Stimulated activated CD4-positive, alpha-beta T cell treated with anti-CD3 and anti-CD28 coated beads, Interleukin-4, amount 100 ng/mL, for 24 hours (primary cell): ENCODE data around the gene TMEM115.

Experiments used
- DNase-seq: peaks from one replicate; pipeline ENCODE4 v3.0.0-alpha.2; 2020

The TMEM115 gene, protein sequence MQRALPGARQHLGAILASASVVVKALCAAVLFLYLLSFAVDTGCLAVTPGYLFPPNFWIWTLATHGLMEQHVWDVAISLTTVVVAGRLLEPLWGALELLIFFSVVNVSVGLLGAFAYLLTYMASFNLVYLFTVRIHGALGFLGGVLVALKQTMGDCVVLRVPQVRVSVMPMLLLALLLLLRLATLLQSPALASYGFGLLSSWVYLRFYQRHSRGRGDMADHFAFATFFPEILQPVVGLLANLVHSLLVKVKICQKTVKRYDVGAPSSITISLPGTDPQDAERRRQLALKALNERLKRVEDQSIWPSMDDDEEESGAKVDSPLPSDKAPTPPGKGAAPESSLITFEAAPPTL

DNA sequence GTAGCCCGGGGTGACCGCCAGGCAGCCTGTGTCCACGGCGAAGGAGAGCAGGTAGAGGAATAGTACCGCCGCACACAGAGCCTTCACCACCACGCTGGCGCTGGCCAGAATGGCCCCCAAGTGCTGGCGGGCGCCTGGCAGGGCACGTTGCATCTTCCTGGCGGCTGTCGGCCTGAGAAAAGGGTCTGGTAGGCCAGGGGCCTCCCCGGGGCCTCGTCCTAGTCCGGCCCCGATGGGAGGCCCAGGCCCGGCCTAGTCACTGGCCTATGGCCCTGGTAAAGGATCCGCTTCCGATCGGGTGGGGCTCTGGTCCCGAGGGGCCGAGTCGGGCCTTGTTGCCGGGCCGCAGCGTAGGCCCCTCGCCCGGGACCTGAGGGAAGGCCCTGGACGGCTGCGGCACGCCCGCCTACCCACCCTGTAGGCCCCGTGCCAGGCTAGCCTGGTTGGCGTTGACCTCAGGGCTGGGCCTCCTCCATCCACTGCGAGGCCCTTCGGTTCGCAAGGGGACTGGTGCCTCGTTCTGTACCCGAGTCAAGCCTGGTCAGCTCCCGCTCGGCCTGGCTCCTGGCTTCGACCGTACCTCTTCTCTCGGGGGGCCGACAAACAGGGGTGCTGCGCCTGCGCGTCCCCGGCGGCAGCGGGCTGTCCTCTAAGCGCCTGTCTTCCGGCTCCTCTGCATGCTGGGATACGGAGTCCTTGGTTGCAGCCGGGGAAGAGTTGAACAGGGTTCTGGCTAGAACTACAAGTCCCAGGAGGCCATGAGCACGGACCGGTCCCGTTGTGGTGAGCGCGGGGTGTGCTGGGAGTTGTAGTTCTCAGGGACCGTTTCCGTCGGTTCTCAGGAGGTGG lies at the start of gene TMEM115:
TSS of gene TMEM115 (minus strand) at position 611 of the 849 bp plus-strand sequence. CDS start at position 153, 458 bp downstream.
- DNase-seq: peak; percentile 97

DNA sequence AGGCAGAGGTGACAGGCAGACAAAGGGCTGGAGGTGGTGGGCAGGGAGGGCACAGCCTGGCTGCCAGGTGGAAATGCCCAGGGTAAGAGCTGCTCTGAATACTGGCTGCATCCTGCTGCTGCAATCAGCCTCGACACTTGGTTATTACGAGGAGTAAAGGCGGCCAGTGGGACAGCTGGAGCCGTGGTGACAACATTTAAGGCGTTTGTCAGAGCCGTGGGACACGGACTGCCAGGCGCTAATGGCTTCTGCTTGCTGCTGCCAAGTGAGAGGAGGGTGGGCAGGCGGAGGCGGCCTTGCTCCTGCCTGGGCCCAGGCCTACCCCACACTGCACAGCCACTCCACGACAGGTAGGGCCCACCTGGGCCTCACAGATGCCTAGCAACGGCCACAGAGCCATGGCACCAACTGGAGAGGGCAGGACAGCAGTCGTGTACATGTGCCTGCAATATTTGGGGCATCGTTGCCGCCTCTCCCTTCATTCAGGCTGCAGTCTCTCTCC lies 49.2 kb upstream of the TMEM115 start:
- no peak for DNase-seq

DNA sequence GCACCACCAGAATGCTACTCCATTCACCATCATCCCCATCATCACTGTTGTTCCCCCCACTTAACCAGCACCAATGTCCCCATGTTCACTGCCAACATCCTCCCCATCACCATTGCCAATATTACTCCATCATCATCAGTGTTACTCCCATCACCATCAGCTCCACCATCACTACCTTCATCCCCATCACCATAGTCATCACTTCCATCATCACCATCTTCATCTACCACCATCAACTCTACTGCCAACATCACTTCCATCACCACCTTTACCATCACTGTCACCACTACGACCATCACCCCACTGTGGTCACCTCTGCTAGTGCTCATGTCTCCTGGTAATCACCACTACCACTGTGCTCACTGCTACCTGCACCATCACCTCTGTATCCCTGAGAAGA lies 47.2 kb upstream of the TMEM115 start:
- DNase-seq: no peak

DNA sequence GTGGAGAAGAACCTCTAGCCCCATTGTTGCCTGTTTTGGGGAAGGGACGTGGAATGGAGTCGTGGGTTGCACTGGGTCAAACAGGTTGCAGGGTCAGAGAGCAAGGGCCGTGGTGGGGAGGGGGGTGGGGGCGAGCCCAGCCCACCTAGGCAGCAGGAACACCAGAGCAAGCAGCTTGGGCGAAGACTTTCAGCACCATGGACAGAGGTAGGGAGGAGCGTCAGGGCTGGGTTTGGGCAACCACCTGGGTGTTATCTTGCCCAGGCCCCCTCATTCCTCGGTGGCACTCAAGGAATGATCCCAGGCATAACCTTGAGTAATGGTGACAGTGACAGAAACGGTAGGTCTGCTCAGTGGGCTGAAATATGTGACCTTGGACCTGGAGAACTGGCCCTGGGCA lies 45.9 kb upstream of the TMEM115 start:
- no peak for DNase-seq

DNA sequence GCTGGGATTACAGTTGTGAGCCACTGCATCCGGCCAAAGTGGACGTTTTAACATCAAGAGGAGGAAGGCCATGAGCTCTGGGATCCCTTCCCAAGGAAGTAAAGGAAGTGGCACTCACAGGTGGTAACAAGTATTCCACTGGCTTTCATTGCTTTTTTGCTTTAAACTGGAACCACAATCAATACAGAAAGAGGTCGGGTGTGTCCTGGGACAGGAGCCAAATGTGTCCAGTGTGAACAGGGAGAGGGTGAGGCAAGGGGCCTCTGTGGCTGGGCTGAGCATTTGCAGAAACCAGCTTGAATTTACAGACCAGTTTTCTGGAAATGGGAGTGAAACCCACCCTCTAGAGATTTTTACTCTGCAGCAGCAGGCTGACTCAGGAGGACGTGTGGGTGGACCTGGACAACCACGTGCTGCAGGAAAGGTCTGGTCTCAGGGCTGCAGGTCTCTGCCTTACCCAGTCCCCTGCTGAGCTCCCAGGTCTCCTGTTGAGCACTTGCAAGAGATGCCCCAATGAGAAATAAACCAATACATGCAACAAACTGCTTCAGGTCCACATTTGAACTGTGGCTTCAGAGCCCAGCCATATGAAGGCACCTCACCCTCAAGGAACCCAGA lies 42.8 kb upstream of the TMEM115 start:
- no peak for DNase-seq

DNA sequence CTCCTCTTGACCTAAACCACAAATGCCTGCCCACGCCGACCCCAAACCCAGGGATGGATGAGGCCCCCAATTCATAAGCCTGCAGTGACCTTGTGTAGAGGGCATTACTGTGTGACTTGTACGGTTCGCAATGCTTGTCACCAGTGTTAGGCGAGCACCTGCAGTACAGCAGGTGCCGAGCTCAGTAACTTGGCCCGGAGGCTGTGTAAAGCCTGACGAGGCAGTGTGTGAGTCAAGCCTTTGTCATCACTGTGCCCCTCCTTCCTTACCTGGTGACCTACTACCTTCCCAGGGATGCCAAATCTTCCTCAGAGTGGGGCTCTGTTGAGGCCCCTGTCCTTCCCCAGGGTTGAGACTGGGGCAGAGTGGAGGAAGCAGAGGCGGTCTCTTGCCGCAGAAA lies 37.2 kb upstream of the TMEM115 start:
- DNase-seq: no peak

DNA sequence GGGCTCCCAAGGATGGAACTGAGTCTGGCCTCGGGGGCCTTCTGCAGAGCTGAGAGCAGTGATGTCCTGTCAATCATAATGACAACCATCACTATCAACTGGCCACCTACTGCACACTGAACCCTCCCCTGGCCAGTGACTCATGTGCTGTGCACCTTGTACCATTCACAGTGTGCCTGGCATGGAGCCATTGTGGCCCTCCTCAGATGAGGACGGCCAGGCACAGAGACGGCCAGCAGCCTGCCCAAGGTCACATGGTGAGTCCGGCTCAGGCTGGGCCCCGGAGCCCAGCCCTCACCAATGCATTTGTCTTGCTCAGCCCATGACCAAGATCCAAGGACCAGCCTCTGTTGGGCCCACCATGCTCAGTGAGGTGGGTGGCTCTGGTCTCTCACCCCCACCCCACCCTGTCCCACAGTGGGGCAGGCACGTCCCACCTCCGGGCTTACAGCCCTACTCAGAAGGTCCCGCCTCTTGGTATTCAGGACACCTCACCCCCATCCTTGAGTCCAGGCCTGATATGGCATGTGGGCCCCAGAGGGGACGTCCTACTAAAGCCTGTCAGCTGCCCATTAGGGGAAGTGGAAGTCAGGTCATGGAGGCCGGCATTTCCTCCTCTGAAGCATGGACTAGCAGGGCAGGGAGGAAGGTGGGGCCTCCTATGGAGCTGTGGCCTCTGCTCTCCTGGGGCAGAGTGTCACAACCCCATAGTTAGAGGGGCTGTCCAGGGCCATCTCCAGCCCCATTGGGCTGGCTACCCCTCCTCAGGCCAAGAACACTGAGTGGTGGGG lies 35.9 kb upstream of the TMEM115 start:
- no peak for DNase-seq

DNA sequence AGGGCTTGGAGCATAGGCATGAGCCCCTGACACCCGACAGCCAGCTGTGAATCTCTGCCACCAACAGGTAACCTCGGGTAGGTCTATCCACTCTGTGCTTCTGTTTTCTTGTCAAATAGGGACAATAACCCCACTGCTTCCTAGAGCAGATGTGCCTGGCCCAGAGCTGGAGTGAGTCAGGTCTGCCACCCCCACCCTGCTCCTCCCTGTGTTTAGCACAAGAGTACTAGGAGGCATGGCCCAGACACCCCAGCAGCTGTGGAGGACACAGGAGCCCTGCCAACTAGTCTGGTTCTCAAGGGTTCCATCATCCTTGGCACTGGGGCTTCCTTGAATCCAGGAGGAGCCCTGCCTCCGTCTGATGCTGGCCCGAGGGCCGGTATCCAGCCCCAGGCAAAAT lies 33.7 kb upstream of the TMEM115 start:
- no peak for DNase-seq

DNA sequence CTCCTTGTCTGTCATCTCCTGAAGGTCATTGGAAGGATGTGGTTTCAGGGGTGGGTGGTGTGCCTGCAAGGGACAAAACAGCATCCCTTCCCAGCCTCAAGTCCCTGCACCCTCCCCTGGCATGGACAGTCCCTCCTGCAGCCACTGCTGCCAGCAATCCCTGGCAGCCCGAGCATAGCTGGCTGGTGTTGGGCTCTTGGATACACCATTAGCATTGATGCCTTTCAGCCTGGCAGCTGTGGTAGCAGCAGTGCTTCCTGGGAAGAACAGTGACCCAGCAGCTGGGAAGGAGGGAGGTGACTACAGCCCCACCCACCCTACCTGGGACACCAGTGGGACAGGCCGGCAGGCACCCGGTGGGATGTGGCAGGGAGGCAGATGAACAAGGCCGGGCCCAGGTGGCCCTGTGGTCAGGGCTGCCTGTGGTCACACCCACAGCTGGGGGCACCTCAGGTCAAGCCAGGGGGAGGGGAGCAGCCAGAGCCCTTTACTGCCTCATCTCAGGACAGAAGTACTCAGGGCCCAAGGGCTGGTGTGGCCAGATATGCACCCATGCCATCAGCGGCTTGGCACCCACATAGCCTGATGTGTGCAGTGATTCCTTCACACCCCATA lies 32.9 kb upstream of the TMEM115 start:
- no peak for DNase-seq

DNA sequence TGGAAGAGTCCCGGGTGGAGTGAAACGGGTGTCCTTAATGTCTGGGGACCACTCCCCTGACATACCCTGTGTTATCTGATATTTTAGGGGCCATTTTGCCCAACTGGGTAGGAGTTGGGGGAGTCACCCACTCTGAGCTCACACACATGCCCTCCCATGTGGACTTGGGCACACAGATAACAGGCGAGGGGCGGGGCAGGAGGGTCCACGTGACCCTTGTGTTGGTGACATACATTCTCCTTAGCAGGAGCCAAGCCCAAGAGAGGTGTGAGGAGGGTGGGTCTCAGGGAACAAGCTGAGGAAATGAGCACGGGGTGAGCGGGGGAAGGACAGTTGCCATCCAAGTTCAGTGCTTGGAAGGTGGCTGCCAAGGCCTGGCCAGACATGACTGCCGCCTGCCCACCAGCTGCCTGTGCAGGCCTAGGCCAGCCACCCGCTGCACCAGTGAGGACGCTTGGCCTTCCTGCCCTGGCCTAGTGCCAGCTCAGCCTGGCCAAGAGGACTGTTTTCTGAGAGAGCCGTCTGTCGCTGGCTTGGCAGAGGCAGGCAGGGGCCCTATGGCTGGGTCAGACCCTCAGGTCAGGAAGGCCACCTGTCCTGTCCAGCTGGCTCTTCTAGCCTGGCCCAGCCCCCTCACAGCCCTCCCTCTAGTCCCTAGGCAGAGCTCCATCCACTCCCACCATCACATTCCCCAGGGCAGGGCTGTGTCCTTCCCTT lies 31.3 kb upstream of the TMEM115 start:
- DNase-seq: no peak

DNA sequence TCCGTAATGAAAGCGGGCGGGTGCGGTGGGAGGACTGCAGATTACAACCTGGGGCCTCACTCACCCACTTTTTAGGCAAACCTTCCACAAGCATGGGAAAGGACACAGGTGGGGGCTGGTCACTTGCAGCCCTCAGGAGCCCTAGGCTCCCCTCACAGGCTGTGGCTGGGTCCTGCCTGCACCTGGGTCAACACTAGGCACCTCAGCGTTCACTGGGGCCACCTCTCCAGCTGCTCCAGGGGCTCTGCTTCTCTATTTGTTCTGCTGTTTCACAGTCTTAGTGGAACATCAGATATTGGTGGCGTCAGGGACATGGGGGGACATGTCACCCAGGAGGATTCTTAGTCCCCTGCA lies 30.1 kb upstream of the TMEM115 start:
- DNase-seq: no peak

DNA sequence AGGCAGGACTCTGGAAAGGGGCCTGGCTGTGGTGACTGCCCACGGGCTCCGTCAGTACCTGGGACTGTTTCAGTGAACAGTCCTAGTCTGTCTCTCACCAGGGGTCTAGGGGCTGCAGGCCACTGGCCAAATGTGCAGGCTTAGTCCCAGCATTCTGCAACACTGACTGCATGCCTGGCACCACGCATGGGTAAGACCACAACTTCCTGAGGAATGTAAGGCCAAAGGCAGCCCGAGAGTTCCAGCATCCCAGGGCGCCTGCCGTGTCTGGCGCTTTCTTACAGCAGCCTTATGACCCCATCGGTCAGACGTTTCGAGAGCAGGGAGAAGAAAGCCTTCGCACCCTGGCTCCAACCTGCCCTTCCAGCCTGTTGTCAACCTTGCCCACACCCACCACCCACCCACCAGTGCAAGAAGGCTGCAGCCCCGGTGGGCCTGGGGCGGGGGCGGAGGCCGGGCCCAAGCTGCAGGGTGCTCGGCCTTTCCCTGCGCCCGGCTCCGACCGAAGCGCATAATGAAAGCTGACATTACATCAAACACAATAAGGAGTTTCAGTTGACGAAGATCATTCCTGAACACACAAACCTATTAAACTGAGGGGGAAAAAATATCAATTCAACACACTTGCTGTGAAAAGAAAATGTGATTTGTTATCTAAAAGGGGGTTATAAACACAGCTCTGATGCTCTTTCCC lies 29.5 kb upstream of the TMEM115 start:
- DNase-seq: no peak

DNA sequence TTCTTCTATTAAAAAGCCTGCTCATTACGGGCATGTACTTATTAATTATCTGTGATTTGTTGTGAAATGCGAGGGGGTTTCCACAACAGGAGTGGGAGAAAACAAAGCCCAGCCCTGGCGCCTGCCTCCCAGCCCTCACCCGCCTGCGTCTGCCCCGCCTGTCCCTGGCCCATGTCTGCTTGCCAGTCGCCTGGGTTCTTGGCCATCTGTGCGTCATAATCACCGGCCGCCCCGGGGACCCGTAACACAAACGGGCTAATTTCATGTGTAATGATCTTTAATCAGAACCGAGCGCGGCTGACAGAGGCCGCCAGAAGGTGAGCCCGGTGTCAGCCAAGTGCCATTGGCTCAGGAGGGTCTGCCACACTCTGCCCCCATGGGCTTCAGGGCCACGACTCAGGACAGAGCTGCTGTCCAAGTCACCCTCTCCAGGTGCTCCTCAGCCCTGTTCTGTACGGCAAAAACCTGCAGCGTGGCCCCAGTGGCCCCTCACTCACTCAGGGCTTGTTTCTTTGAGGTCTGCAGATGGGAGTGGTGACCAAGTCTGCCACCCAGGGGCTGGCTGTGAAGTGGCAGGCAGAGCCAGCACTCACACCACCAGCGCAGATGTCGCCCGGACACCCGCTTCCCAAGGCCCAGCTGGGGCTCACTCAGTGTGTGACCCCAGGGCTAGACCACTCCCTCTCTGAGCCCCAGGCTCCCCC lies 28.8 kb upstream of the TMEM115 start:
- no peak for DNase-seq

DNA sequence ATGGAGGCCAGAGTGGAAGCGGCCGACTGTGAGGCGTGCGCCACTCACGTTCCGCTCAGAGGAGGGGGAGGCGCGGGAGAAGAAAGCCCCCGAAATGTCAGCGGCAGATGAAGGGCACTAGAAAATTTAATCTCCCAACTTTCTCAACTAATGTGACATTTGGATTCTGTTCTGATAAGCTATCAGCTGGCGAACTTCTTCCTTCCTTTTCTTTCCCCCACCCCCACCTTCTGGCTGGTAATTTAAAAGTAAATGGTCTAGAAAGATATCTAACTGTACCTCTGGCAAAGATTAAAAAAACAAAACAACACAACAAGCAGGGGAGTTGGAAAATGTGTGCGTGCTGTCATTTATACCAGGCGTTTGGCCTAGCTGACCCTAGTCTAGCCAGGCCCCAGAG lies 26.4 kb upstream of the TMEM115 start:
- DNase-seq: no peak

DNA sequence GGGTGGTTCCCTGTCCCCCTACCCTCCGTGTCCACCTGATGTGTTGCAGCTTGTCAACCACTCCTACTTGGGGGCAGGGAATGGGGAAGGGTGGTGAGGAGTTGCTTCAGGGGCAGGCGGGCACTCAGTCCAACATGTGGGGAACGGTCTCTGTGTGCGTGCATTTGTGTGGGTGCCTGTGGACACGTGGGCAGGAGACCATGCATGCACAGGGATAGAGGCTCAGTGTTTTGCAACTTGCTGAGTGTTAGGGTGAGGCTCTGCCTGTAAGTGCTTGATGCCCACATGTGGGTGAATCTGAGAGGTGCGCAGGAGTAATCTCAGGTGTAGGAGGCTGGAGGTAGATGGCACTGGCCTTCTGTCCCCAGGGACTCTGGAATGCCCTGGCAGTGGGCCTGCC lies 24.4 kb upstream of the TMEM115 start:
- DNase-seq: no peak

DNA sequence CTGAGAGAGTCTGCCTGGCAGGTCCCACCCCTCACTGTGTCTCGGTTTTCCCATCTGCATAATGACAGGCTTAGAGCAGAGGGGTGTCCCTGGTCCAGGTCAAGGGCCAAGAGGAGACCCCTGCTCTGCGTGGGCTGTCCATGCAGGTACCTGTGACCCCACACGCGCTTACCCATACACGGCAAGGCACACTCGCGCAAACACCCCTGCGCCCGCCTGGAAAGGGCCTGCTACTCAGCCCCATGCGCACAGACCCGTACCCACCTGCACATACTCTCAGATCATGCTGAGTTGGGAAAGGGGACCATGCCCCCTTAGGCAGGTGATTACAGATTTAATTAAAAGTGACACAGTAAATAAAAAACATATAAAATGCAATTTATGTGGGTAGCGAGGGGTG lies 23.4 kb upstream of the TMEM115 start:
- DNase-seq: no peak

DNA sequence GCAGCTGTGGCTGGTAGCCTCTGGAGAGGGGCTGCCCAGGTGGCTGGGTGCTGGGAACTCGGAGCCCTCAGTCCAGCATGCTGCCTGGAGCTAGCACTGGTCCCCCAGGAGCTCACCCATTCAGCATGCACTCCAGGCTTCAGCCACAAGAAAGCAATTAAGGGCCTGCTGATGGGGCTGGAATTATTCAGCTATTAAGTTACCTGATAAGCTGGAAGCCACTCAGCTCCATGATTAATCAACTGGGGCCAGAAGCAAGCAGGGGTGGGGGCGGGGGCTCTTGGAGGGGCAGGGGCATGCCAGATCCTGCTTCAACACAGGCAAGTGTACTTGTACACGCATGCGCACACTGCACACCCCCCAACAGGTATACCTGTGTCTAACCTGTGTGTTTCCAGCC lies 22.1 kb upstream of the TMEM115 start:
- no peak for DNase-seq

DNA sequence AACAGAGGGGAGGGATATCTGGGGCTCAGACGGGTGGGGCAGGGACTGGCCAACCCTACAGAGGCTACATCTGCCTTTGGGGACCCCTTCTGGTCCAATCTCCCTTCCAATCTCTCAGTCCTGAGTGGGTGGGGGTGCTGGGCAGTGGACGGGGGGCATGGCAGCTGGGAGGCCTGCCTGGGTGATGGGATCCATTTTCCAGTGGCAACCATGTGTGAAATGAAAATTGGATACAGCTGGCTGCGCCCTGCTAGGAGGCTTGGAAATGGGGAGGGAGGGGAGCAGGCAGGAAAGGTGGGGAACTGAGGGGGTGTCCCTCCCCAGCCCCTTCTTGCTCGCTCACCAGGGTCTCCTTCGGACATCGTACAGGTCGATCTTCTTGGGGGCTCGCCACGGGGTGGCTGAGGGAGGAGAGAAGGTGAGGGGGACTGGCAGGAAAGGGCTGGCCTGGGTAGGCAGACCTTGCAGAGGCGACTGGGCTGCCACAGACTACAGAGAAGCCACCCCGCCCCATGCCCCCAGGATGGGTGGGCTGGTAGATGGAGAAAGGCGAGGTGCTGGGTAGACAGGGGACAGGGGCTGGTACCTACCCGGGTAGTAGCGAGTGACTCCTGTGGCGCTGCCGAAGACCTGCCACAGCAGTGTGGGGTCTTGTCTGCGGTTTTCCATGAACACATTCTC lies 21.2 kb upstream of the TMEM115 start:
- no peak for DNase-seq

DNA sequence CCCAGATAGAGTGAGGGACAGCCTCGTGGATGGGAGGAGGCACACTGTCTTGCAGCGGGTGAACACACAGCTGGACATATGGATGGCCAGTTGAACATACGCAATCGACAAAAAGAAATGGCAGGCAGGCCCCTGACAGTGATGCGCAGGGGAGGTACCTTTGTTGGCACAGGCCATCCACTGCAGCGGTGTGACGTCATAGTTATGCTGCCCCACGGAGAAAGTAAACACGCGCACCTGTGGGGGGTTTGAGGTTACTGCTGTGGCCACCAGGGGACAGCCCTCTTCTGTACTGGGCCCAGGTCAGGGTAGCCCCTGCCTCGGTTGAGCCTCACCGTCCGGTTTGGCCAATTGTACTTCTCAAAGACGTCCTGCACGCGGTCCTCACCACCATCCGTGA lies 19.4 kb upstream of the TMEM115 start:
- no peak for DNase-seq

DNA sequence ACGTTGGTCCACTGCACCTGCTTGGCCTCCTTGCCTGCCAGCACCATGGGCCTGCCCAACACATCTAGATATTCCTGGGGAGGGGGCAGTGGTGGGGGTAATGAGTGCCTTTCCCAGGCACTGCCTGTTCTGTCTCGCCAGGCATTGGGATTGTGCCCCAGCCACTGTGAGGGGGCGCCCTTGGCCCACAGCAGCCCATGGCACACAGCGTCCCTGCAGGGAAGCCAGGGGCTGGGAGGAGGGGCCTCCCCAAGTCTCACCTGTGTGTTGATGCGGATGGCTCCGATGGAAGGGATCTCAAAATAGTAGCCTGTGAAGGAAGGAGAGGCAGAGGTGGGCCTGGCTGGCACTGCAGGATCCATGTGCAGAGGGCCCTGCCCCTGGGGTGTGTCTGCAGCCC lies 18.7 kb upstream of the TMEM115 start:
- no peak for DNase-seq
